Choroid plexus epithelial cell (primary cell): Measurements from ENCODE around the gene TGFA.

ENCODE experiments used
- DNase-seq: peaks from one replicate; pipeline ENCODE4 v3.0.0-alpha.2; 2010; ENCODE audit warnings: low read depth
- H3K4me3 ChIP-seq: 2 replicates; pipeline ENCODE4 v1.5.1; 2011; ENCODE audit warnings: low read depth, mild to moderate bottlenecking, control low read depth, low read length, moderate library complexity
- TF ChIP-seq, protein P1 (sequence below): conservative IDR thresholded peaks from 2 replicates; pipeline ENCODE4 v1.5.1; 2011; ENCODE audit warnings: low read depth, mild to moderate bottlenecking, control low read depth, inconsistent platforms, low read length, moderate library complexity

Gene TGFA

DNA sequence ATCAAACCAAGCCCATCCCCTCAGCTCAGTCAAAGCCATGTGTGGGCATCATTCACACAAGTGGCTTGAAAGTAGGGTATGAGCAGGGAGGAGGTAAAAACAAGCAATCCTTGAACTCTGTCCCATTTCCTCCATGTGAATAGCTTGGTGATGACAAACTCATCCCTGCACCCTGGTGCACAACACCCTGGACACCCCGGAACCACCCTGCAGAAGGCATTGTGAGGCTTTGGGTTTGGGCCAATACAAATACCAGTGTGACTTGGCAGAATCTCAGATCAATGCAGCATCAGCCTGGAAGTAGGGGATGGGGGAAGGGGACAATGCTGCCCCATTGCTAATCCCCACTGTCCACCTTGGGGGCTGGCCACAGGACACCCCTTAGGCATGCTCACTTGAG lies 28.6 kb downstream of the TGFA start:
- DNase-seq = no peak
- H3K4me3 ChIP-seq = no peak overlapping the region
- TF ChIP-seq, protein P1, sequence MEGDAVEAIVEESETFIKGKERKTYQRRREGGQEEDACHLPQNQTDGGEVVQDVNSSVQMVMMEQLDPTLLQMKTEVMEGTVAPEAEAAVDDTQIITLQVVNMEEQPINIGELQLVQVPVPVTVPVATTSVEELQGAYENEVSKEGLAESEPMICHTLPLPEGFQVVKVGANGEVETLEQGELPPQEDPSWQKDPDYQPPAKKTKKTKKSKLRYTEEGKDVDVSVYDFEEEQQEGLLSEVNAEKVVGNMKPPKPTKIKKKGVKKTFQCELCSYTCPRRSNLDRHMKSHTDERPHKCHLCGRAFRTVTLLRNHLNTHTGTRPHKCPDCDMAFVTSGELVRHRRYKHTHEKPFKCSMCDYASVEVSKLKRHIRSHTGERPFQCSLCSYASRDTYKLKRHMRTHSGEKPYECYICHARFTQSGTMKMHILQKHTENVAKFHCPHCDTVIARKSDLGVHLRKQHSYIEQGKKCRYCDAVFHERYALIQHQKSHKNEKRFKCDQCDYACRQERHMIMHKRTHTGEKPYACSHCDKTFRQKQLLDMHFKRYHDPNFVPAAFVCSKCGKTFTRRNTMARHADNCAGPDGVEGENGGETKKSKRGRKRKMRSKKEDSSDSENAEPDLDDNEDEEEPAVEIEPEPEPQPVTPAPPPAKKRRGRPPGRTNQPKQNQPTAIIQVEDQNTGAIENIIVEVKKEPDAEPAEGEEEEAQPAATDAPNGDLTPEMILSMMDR = no peak

DNA sequence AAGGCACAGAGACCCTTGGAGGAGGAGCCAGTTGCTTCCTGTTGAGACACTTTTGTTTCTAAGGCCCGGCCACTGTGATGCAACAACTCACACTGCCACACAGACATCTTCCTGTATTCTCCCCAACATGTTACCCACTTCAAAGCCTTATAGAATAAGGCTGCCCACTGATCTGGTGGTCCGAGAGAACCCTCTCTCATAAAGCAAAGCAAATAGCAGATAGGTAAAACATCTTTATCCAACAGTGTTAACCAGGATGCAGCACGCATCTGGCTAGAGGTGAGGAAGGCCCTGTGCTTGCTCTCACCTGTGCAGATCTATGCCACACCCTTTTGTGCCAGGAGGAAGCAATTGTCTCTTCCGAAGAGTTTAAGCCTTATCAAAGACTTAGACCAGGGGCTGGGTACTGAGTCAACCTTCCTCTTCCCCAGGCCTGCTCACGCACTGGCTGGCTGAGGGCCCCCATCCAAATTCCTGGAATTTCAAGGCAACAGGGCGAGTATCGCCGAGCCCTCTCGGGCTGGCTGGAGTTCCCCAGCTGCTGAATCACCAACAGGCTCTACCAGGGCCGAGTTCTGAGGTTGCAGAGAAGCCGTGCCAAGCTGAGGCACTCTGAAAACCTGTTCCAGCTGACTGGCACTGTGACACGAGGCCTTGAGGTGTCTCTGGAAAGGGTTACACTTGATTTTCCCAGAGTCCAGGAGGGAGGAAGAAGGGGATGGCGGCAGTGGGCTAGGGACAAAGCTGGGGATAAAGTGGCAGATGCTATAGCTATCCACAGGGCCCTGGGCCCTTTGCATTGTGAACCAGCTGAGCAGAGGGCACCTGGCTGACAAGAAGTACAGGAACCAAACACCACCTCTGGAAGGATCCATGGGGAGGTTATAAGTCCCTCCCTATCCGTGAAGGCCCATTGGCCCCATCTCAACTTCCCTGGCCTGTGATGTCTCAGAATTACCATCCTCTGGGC lies 29.3 kb downstream of the TGFA start:
- no peak for DNase-seq
- TF ChIP-seq, protein P1 = no peak
- H3K4me3 ChIP-seq = no peak overlapping the region

DNA sequence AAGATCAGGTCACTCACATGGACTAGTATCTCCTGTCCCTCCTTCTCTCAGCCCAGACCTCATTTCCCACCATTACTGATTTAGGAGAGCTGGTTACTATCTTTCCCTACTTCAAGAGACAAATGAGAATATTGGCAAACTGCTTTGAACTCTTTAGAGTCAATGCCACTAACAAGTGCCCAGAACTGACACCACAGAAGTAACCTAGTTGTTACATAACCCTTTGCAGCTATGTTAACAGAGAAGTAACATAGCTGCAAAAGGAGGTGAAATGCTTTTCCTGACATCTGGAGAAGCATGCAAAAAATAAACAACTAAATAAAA lies 30.0 kb downstream of the TGFA start:
- no peak for DNase-seq
- H3K4me3 ChIP-seq = no peak overlapping the region
- TF ChIP-seq, protein P1 = no peak

DNA sequence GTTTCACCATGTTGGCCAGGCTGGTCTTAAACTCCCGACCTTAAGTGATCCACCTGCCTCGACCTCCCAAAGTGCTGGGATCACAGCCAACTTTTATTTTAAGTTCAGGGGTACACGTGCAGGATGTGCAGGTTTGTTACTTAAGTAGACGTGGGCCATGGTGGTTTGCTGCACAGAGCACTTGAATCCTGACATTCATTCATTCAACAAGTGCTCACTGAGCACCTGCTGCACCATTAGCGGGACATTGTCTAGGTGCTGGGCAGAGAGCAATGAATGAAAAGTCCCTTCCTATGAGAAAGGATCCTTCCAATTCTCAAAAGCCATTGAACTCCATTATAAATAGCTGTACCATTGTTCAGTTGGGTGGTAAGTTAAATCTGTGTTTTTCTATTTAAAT lies 31.0 kb downstream of the TGFA start:
- DNase-seq = no peak
- H3K4me3 ChIP-seq = no peak overlapping the region
- TF ChIP-seq, protein P1 = no peak

DNA sequence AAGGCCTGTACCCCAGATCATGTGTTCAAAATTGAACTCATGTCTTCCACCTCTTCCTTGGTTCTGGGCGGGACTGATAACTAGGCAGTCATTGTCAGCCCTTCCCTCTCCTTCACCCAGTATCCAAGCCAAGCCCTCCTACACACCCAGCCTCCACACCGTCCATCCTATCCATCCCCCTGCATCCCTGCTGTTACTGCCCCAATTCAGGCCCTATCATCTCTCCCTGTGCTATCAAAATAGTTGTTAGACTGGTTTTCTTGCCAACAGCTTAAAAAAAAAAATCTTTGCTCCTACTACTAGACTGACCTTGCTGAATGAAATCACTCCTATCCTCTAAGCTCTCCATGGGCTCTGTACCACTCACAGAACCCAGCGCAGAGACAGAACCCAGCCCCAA lies 32.8 kb downstream of the TGFA start:
- DNase-seq = no peak
- no peak overlapping the region for H3K4me3 ChIP-seq
- TF ChIP-seq, protein P1 = no peak

DNA sequence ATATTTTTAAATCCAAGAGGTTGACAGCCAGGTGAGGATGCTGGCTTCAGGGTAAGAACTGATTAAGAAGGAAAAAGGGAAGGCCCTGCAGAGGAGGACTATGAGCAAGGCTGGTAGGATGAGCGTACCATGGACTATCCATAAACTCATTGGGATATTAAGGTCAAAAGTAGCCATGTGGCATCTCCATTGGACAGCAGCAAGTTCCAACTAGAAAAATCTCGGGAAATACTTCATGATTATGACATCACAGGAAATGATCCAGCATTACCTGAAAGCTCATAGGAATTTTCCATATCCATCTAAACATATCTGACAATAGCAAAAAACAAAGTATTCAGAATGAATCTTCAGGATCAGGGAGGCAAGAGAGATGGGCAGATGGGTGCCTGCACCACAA lies 34.2 kb downstream of the TGFA start:
- TF ChIP-seq, protein P1 = no peak
- DNase-seq = no peak
- no peak overlapping the region for H3K4me3 ChIP-seq

DNA sequence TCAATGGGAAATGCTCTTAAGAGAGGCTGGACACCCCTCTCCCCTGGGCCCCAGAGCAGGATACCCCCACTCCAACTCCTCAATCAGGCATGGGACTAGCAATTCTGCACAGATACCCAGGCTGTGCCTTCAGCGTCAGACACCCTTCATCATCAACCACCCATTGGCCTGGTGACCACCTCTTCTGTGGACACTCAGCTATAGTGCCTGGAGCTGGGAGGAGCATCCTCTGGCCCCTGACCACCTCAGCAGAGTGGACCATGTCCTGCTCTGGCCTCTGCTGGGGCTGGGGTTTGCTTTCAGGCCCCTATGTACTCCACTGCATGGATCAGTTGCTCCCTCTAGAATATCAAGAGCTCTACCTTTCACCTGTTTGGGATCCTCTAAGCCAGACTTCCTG lies 35.1 kb downstream of the TGFA start:
- TF ChIP-seq, protein P1 = no peak

More for the DNA sequence above, 35.1 kb downstream of the TGFA start:
- no peak for DNase-seq
- H3K4me3 ChIP-seq = no peak overlapping the region
